Measurements from ENCODE around the gene L3HYPDH. TPM values are rescaled to one million over a fixed set of nuclear protein-coding genes. Genes with fewer than 3 reads are reported as not detected.

Gene L3HYPDH
- total and polyA plus RNA-seq, 2 of the 13 experiments (the other 11 are each of a cell fraction or from before 2014, with no cell fraction given), result 30.5 to 36.6 TPM

- TF ChIP-seq CENPBD1 (CRISPR knock-in tag; IDR thresholded peaks at IDR 0.05; ENCODE audit: borderline replicate concordance, low read depth) (no peak), ZNF572 (CRISPR knock-in tag; IDR thresholded peaks at IDR 0.05) (no peak), FOXO1 (CRISPR knock-in tag; IDR thresholded peaks at IDR 0.05) (no peak), GPN1 (CRISPR knock-in tag; IDR thresholded peaks at IDR 0.05; ENCODE audit: borderline replicate concordance) (no peak), SMC3 (IDR thresholded peaks at IDR 0.05; ENCODE audit: low read length) (no peak), NKX3-1 (CRISPR knock-in tag; IDR thresholded peaks at IDR 0.05) (no peak), CERS6 (CRISPR knock-in tag; IDR thresholded peaks at IDR 0.05) (no peak), ZNF335 (CRISPR knock-in tag; IDR thresholded peaks at IDR 0.05) (no peak), ZSCAN12 (CRISPR knock-in tag; IDR thresholded peaks at IDR 0.05) (no peak)
Observed at GRCh38 chr14:59435987-59436386, 48.2 kb downstream of the L3HYPDH start (continued).

- no peak overlapping the region for H3K27ac ChIP-seq (ENCODE audit: extremely low read length, insufficient read depth, low read length)
- no peaks in the 10 kb centered on the region for H4K20me1 ChIP-seq (ENCODE audit: insufficient read depth, low read length)
- ATAC-seq, result no peak
- H2AFZ ChIP-seq (ENCODE audit: low read length), result no peak overlapping the region
- no TSS peak for BruUV-seq (replicated peaks)
- no peak for DNase-seq (ENCODE audit: low spot score)
- no peak for FAIRE-seq
- no peaks in the 10 kb centered on the region for H3K9me3 ChIP-seq (ENCODE audit: low read length)
- WGBS (ENCODE audit: low lambda C conversion rate), result 96% methylated on average over 3 of the region's 3 CpGs
- no peaks in the 10 kb centered on the region for H3K4me1 ChIP-seq (ENCODE audit: insufficient read depth, low read length)
- intact Hi-C loops (cut with micrococcal nuclease; ENCODE audit: unreplicated experiment), result no loop called here
- ChIA-PET CTCF (ENCODE audit: low intra/inter-chr PET ratio, low total read pairs) (no interaction called here), POLR2A (no interaction called here)
- H3K27me3 ChIP-seq (ENCODE audit: control insufficient read depth in 1 of 2, insufficient read depth in 2 of 2, low read length in 2 of 2), result no peaks in the 10 kb centered on the region
- no peak overlapping the region for H3K4me2 ChIP-seq (ENCODE audit: low read depth, low read length)
- H3K79me2 ChIP-seq (ENCODE audit: insufficient read depth, low read length), result no peaks in the 10 kb centered on the region
- in situ Hi-C loops (cut with HindIII; ENCODE audit: extremely low pct_ligation_motif_present, low pct_unique_long_range_greater_than_20kb), result no loop called here
- H3K4me3 ChIP-seq (replicated peaks in 1 of 3; ENCODE audit: insufficient read depth in 1 of 3, low read depth in 2 of 3, low read length in 3 of 3), result no peak overlapping the region
- H3K36me3 ChIP-seq (replicated peaks in 1 of 2; ENCODE audit: control insufficient read depth in 1 of 2, insufficient read depth in 2 of 2, low read length in 2 of 2), result no peaks in the 10 kb centered on the region
- no peak overlapping the region for H3K9ac ChIP-seq (ENCODE audit: insufficient read depth, low read depth, low read length)
- TF ChIP-seq SRY (CRISPR knock-in tag; IDR thresholded peaks at IDR 0.05) (no peak), NR3C1 (CRISPR knock-in tag; IDR thresholded peaks at IDR 0.05) (no peak), SSRP1 (CRISPR knock-in tag; IDR thresholded peaks at IDR 0.05) (no peak), GLI4 (CRISPR knock-in tag; IDR thresholded peaks at IDR 0.05; ENCODE audit: borderline replicate concordance) (no peak), ZNF569 (CRISPR knock-in tag; IDR thresholded peaks at IDR 0.05; ENCODE audit: borderline replicate concordance) (no peak), ZNF354B (CRISPR knock-in tag; IDR thresholded peaks at IDR 0.05) (no peak), GTF3A (CRISPR knock-in tag; conservative IDR thresholded peaks at IDR 0.05) (no peak), GZF1 (CRISPR knock-in tag; IDR thresholded peaks at IDR 0.05) (no peak), STAT5B (CRISPR knock-in tag; IDR thresholded peaks at IDR 0.05) (no peak), ZBTB20 (CRISPR knock-in tag; IDR thresholded peaks at IDR 0.05; ENCODE audit: borderline replicate concordance, low read depth) (no peak), DMTF1 (CRISPR knock-in tag; IDR thresholded peaks at IDR 0.05) (no peak), ZNF775 (CRISPR knock-in tag; IDR thresholded peaks at IDR 0.05; ENCODE audit: borderline replicate concordance) (no peak), ARID2 (CRISPR knock-in tag; IDR thresholded peaks at IDR 0.05; ENCODE audit: borderline replicate concordance) (no peak)
Observed at GRCh38 chr14:59435101-59435500, 49.1 kb downstream of the L3HYPDH start.
